ENCODE measurements around the gene FGF6.

Gene FGF6

DNA sequence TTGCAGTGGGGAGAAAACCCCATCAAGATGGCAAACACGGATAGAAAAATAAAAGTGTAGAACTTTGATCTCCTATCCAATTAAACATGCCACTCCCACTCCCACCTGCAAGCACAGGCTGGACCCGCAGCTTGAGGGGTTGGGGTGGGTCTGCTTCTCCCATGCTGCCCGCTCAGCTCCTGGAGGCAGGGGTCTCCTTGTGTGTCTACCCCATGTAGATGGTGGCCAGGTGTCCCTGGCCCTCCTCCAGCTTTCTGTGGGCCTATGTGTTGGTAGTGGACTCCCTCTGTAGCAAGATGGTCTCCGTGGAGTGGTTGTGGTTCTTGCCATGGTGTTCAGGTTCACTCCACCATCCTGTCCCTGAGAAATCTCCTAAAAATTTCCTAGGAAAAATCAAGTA is 42.6 kb downstream of the FGF6 start:
- TF ChIP-seq, protein P1, sequence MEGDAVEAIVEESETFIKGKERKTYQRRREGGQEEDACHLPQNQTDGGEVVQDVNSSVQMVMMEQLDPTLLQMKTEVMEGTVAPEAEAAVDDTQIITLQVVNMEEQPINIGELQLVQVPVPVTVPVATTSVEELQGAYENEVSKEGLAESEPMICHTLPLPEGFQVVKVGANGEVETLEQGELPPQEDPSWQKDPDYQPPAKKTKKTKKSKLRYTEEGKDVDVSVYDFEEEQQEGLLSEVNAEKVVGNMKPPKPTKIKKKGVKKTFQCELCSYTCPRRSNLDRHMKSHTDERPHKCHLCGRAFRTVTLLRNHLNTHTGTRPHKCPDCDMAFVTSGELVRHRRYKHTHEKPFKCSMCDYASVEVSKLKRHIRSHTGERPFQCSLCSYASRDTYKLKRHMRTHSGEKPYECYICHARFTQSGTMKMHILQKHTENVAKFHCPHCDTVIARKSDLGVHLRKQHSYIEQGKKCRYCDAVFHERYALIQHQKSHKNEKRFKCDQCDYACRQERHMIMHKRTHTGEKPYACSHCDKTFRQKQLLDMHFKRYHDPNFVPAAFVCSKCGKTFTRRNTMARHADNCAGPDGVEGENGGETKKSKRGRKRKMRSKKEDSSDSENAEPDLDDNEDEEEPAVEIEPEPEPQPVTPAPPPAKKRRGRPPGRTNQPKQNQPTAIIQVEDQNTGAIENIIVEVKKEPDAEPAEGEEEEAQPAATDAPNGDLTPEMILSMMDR (conservative IDR thresholded peaks at IDR 0.05; ENCODE audit: low read depth): no peak
- ChIA-PET POLR2A (ENCODE audit: low non-redundant PET) (no interaction called here), CTCF (no interaction called here)
- no peak for DNase-seq (ENCODE audit: low spot score)
- H3K27ac ChIP-seq: no peak overlapping the region

- CTCF ChIA-PET: interaction anchor here (0.6 to 1.1 kb wide), 2 partner anchors 21 to 39 kb away, joined by 4 read pairs; no protein-coding TSS in a partner anchor
- TF ChIP-seq, protein P1 (conservative IDR thresholded peaks at IDR 0.05; ENCODE audit: low read depth): no peak
- POLR2A ChIA-PET (ENCODE audit: low non-redundant PET): no interaction called here
- no peak overlapping the region for H3K27ac ChIP-seq
- no peak for DNase-seq (ENCODE audit: low spot score)
These were observed 44.5 kb downstream of the FGF6 start for GRCh38 chr12:4401117-4401516.

- no peak overlapping the region for H3K27ac ChIP-seq
- TF ChIP-seq, protein P1 (conservative IDR thresholded peaks at IDR 0.05; ENCODE audit: low read depth): no peak
- CTCF ChIA-PET: no interaction called here
- no peak for DNase-seq (ENCODE audit: low spot score)
- POLR2A ChIA-PET (ENCODE audit: low non-redundant PET): no interaction called here
These were observed 49.8 kb downstream of the FGF6 start for GRCh38 chr12:4395818-4396217.

DNA sequence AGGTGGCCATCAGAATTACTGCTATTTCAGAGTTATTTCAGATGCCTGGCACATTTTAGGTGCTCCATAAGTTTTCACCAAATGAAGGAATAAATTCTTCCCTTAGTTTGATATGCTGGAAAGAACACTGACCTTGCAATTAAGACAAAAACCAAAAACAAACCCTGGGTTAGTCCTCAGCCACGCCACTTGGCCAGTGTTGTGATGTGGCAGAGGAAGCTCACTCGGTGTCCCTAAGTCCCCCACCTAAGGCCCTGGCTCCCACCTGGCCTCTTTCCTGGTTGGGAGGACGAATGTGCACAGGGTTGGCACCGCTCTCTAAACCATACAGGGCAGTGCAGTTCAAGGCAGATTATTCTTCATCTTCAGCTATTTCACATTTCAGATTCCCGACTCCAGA is 52.4 kb downstream of the FGF6 start:
- CTCF ChIA-PET: no interaction called here

GRCh38 chr12:4392223-4392742 is 53.3 kb downstream of the FGF6 start:
- no peak overlapping the region for H3K27ac ChIP-seq
- TF ChIP-seq, protein P1 (conservative IDR thresholded peaks at IDR 0.05; ENCODE audit: low read depth): no peak
- POLR2A ChIA-PET (ENCODE audit: low non-redundant PET): no interaction called here
- DNase-seq (ENCODE audit: low spot score): no peak
- CTCF ChIA-PET: no interaction called here

More for the DNA sequence above, 52.4 kb downstream of the FGF6 start:
- no peak overlapping the region for H3K27ac ChIP-seq
- POLR2A ChIA-PET (ENCODE audit: low non-redundant PET): no interaction called here
- DNase-seq (ENCODE audit: low spot score): no peak
- TF ChIP-seq, protein P1 (conservative IDR thresholded peaks at IDR 0.05; ENCODE audit: low read depth): no peak

DNA sequence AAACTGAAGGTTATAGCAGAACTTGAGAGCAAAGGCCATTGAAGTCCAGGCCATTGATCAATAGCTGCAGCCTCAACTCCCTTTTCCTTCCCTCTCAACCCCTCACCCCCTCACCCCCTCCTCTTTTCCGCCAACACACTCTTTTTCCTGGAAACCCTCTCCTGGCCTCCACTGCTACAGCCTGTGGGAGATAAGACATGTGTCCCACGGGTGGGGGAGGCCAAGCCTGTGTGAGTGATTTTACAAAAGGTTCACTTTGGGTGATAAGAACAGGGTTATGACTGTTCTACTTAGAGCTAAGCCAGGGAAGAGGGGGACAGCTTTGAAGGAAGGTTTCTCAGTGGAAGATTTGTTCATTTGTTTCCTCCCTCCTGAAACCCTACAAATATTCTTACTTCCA is 57.0 kb downstream of the FGF6 start:
- POLR2A ChIA-PET (ENCODE audit: low non-redundant PET): no interaction called here
- TF ChIP-seq, protein P1 (conservative IDR thresholded peaks at IDR 0.05; ENCODE audit: low read depth): no peak
- CTCF ChIA-PET: no interaction called here

GRCh38 chr12:4388032-4388431 is 57.6 kb downstream of the FGF6 start:
- DNase-seq (ENCODE audit: low spot score): no peak
- CTCF ChIA-PET: no interaction called here
- POLR2A ChIA-PET (ENCODE audit: low non-redundant PET): no interaction called here
- TF ChIP-seq, protein P1 (conservative IDR thresholded peaks at IDR 0.05; ENCODE audit: low read depth): no peak
- no peak overlapping the region for H3K27ac ChIP-seq

More for the DNA sequence above, 57.0 kb downstream of the FGF6 start:
- no peak for DNase-seq (ENCODE audit: low spot score)
- H3K27ac ChIP-seq: no peak overlapping the region
